Mammary epithelial cell (primary cell): ENCODE measurements around the gene FAM53B.

ENCODE experiments used
- CTCF ChIP-seq, 2 donors: IDR thresholded peaks in 1 of 2; conservative IDR thresholded peaks in 1 of 2; 2 replicates each; pipeline ENCODE4 v1.5.1; 2011 to 2012; ENCODE audit warnings: inconsistent platforms in 2 of 2, low read length in 2 of 2, mild to moderate bottlenecking in 2 of 2, control low read depth in 1 of 2, low read depth in 1 of 2; ENCODE audit not compliant: insufficient read depth in 1 of 2; ENCODE audit errors: extremely low read depth in 1 of 2
- EZH2 ChIP-seq: IDR thresholded peaks from 2 replicates; pipeline ENCODE4 v1.6.1; 2012; ENCODE audit warnings: low read length, inconsistent platforms, borderline replicate concordance

- no peak for TF ChIP-seq CTCF (conservative IDR thresholded peaks at IDR 0.05 in 1 of 2, IDR thresholded peaks at IDR 0.05 in 1 of 2; ENCODE audit: extremely low read depth in 1 of 2, insufficient read depth in 1 of 2, low read depth in 1 of 2, low read length in 2 of 2)
- no peak for TF ChIP-seq EZH2
Observed at GRCh38 chr10:124636271-124636995, 107.7 kb downstream of the FAM53B start.
